ENCODE results near the gene PHACTR3. TPM values are rescaled to one million over a fixed set of nuclear protein-coding genes. Genes with fewer than 3 reads are reported as not detected.

PHACTR3 gene
- polyA plus RNA-seq, 1 donor (not counting 4 experiments of a cell fraction or from before 2014, with no cell fraction given), result 2.6 TPM

GRCh38 chr20:59880198-59880597, 275.9 kb downstream of the PHACTR3 start:
- TF ChIP-seq CTCF (optimal IDR thresholded peaks at IDR 0.05 in 1 of 3, IDR thresholded peaks at IDR 0.05 in 1 of 3, conservative IDR thresholded peaks at IDR 0.05 in 1 of 3; ENCODE audit: extremely low read depth in 1 of 3, insufficient read depth in 2 of 3, low read length in 3 of 3), result no peak
- no peak for TF ChIP-seq EZH2 (IDR thresholded peaks at IDR 0.05; ENCODE audit: low read length)
- dilution Hi-C loops (cut with MboI; ENCODE audit: extremely low pct_ligation_motif_present, low sequenced_read_pairs), result no loop called here
- FAIRE-seq, result no peak
- Histone ChIP-seq H3K27me3 (ENCODE audit: control insufficient read depth, extremely low read depth, insufficient read depth, low read length) (no peaks in the 10 kb centered on the region), H3K79me2 (ENCODE audit: control insufficient read depth, insufficient read depth, low read length) (no peaks in the 10 kb centered on the region), H3K36me3 (ENCODE audit: control insufficient read depth in 2 of 2, extremely low read depth in 1 of 2, insufficient read depth in 2 of 2, low read length in 2 of 2) (no peaks in the 10 kb centered on the region), H3K4me2 (ENCODE audit: control insufficient read depth, extremely low read depth, insufficient read depth, low read depth, low read length) (no peak overlapping the region), H3K27ac (ENCODE audit: control insufficient read depth, insufficient read depth, low read length) (no peak overlapping the region), H3K4me3 (ENCODE audit: control insufficient read depth in 2 of 3, extremely low read depth in 1 of 3, insufficient read depth in 2 of 3, low read depth in 1 of 3, low read length in 3 of 3) (no peak overlapping the region), H2AFZ (ENCODE audit: control insufficient read depth, low read length) (no peak overlapping the region), H3K4me1 (ENCODE audit: control insufficient read depth, extremely low read depth, insufficient read depth, low read length) (no peaks in the 10 kb centered on the region), H3K9me3 (ENCODE audit: control insufficient read depth, low read depth, low read length) (no peaks in the 10 kb centered on the region), H3K9me1 (ENCODE audit: control insufficient read depth, extremely low read depth, insufficient read depth, low read length) (no peaks in the 10 kb centered on the region), H4K20me1 (ENCODE audit: control insufficient read depth, extremely low read depth, insufficient read depth, low read length) (no peaks in the 10 kb centered on the region), H3K9ac (ENCODE audit: control insufficient read depth, extremely low read depth, insufficient read depth, low read length) (no peak overlapping the region)
- DNase-seq (ENCODE audit: low read depth, low spot score), result no peak

GRCh38 chr20:59884494-59884893, 280.2 kb downstream of the PHACTR3 start:
- no peak overlapping the region for H3K4me2 ChIP-seq (ENCODE audit: control insufficient read depth, extremely low read depth, insufficient read depth, low read depth, low read length)
- H2AFZ ChIP-seq (ENCODE audit: control insufficient read depth, low read length), result no peak overlapping the region
- H3K9me1 ChIP-seq (ENCODE audit: control insufficient read depth, extremely low read depth, insufficient read depth, low read length), result no peaks in the 10 kb centered on the region
- H3K4me3 ChIP-seq (ENCODE audit: control insufficient read depth in 2 of 3, extremely low read depth in 1 of 3, insufficient read depth in 2 of 3, low read depth in 1 of 3, low read length in 3 of 3), result no peak overlapping the region
- TF ChIP-seq CTCF (optimal IDR thresholded peaks at IDR 0.05 in 1 of 3, IDR thresholded peaks at IDR 0.05 in 1 of 3, conservative IDR thresholded peaks at IDR 0.05 in 1 of 3; ENCODE audit: extremely low read depth in 1 of 3, insufficient read depth in 2 of 3, low read length in 3 of 3), result no peak
- H3K36me3 ChIP-seq (ENCODE audit: control insufficient read depth in 2 of 2, extremely low read depth in 1 of 2, insufficient read depth in 2 of 2, low read length in 2 of 2), result no peaks in the 10 kb centered on the region
- DNase-seq (ENCODE audit: low read depth, low spot score) (no peak), FAIRE-seq (no peak)
- no peak overlapping the region for H3K9ac ChIP-seq (ENCODE audit: control insufficient read depth, extremely low read depth, insufficient read depth, low read length)
- dilution Hi-C loops (cut with MboI; ENCODE audit: extremely low pct_ligation_motif_present, low sequenced_read_pairs), result no loop called here
- no peaks in the 10 kb centered on the region for H3K27me3 ChIP-seq (ENCODE audit: control insufficient read depth, extremely low read depth, insufficient read depth, low read length)
- H4K20me1 ChIP-seq (ENCODE audit: control insufficient read depth, extremely low read depth, insufficient read depth, low read length), result no peaks in the 10 kb centered on the region
- no peaks in the 10 kb centered on the region for H3K4me1 ChIP-seq (ENCODE audit: control insufficient read depth, extremely low read depth, insufficient read depth, low read length)
- H3K27ac ChIP-seq (ENCODE audit: control insufficient read depth, insufficient read depth, low read length), result no peak overlapping the region
- no peaks in the 10 kb centered on the region for H3K9me3 ChIP-seq (ENCODE audit: control insufficient read depth, low read depth, low read length)
- no peaks in the 10 kb centered on the region for H3K79me2 ChIP-seq (ENCODE audit: control insufficient read depth, insufficient read depth, low read length)
